ENCODE results near the gene FHOD3.
"Not testable (repeated sequence)": the region's sequence is repeated elsewhere in the genome, so short reads cannot be mapped to it uniquely, and the experiment has no call there.

Gene FHOD3

DNA sequence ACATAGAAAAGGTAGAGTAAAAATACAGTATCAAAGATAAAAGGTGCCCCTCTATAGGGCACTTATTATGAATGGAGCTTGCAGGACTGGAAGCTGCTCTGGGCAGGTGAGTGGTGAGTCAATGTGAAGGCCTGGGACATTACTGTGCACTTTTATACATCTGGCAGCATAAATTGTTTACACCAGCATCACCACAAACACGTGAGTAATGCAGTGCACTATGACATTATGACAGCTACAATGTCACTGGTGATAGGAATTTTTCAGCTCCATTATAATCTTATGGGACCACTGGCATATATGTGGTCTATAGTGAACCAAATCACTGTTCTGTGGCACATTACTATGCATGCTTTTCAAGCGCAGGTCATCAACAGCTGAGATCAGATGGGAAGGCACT lies 483.2 kb downstream of the FHOD3 start:
- DNase-seq (ENCODE audit: low read depth in 2 of 2): no peak

DNA sequence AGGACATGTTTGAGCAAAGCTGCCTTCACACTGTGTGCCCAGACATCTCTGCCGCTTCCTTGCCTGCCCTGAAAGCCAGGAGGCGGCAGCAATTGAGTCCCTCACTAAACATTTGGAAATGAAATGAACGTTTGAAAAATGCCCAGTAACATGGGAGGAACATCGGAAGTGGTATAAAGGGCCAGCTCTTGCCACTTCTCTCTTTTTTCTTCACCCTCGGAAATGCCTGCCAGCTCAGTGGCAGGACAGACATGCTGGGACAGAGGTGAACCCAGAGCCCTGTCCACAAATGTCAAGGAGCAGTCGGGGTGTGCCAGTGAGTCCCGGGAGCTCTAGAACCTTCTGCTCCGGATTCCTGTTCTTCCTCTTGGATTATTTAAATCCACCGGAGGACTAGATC lies 485.2 kb downstream of the FHOD3 start:
- no peak for DNase-seq (ENCODE audit: low read depth in 2 of 2)

DNA sequence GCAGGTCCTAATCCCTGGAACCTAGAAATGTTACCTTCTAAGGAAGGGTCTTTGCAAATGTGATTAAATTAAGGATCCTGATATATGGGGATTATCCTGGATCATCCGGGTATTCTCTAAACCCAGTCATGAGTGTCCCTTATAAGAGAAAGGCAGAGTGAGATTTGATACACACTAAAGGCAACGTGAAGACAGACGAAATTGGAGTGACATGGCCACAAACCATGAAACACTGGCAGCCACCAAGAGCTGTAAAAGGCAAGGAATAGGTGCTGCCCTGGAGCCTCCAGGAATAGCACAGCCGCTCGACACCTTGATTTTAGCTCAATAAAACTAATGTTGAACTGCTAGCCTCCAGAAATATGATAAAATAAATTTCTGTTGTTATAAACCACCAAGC lies 486.3 kb downstream of the FHOD3 start:
- no peak for DNase-seq (ENCODE audit: low read depth in 2 of 2)

DNA sequence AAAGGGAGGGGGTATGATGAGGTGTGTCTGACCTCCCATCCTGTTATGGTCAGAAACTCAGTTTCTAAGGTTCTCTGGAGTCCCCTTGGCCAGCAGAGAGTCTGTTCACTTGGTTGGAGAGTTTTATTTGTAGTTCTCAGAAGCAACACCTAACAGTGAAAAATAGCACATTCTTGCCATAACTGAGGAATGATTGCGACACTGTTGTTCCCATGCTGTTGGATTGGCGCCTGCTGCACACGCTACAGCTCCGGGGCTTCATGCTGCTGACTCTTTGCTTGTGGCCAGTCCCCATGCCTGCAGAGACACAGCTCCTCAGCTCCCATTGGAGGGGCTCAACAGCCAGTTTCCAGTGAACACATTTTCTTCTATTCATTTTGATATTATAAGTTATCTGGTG lies 489.2 kb downstream of the FHOD3 start:
- no peak for DNase-seq (ENCODE audit: low read depth in 2 of 2)

DNA sequence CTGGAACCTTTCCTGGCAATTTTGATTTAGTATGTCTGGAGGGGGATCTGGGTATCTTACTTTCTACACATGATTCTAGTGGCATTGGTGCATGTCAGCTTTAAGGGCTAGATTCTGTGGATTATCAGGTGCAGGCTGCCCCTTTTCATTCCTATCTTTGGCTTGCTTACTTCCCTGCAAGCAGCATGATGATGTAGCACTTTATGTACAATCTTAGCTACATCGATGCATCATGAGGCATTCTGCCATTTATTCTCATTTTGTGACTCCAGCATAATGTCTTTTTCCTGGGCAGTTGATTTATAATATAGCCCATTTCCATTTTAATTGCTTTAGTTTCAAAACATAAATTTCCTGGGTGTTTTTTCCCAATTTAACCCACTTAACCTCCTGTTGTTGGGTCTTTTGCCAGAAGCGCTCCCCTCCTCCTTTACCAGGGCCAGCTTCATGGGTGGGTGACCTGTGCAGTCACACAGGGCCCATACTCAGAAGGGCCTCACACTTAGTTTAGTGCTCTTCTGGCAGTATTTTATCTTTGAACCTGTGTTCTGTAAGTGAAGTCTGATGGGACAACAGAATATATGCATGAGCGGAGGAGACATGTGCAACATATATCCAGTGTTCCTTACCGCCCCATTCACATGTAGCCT lies 495.2 kb downstream of the FHOD3 start:
- no peak for DNase-seq (ENCODE audit: low read depth in 2 of 2)

DNA sequence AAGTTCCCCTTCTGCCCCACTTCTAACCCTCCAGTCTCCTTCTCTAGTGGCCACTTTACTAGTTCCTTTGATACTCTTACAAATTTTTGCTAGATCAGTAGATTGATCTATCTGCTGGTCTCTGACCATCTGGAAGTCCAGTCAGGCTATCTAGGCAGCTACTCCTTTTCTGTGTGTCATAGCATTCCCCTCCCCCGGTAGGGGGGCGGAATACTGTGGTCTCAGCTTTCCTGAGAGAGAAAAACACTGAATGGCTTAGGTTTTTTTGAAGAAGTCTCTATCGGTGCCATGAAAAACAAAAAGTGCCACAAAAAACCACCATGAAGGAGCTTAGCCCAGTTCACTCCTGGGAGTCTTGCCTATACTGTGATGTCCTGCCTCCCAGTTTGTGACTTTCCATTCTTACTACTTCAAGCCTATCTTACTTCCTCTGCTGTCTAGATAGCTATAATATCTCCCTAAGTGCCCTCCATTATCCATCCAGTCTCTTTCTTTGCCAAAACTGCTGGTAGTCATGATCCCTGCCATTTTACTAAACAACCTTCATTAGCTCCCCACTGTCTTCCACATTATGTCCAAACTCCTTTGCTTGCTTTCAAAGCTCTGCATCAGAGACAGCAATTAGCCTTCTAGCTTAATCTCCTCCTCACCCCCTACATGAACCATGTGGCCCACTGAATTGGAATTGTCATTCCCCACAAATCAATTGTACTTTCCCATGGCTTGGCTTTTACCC lies 501.4 kb downstream of the FHOD3 start:
- no peak for DNase-seq (ENCODE audit: low read depth in 2 of 2)

DNA sequence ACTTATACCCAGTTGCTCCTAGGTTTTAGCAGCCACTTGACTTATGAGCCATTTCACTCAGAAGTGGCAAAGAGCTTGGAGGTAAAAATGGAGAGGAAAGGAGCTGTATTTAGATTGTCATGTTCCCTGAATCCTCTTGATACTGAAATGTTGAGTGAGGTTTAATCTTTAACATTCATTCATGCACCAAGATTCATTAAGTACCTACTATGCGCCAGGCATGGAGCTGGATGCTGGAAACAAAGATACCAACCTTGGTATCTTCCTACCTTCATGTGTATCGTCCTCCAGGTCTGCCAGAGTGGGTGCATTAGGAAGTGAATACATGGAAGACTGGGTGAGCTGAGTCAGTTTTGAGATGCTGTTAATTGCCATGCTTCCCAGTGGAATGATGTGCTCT lies 507.6 kb downstream of the FHOD3 start:
- no peak for DNase-seq (ENCODE audit: low read depth in 2 of 2)

DNA sequence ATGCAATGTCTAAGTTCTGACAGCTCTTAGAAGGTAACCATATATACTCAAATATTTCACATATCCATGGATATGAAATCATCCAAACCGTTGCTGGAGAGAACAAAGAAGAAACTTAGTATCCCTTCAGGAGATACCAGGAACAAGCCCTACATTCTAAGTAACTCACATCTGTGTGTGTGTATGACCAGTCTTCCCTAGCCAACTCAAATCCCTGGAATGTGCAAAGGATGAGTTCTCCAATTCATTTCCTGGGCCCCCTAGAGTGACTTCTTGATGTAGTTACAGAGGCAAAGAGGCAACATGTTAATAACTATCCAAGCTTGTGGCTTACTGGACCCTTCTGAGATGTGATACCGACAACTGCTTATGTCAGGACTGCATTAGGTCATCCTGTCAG lies 511.2 kb downstream of the FHOD3 start:
- no peak for DNase-seq (ENCODE audit: low read depth in 2 of 2)

DNA sequence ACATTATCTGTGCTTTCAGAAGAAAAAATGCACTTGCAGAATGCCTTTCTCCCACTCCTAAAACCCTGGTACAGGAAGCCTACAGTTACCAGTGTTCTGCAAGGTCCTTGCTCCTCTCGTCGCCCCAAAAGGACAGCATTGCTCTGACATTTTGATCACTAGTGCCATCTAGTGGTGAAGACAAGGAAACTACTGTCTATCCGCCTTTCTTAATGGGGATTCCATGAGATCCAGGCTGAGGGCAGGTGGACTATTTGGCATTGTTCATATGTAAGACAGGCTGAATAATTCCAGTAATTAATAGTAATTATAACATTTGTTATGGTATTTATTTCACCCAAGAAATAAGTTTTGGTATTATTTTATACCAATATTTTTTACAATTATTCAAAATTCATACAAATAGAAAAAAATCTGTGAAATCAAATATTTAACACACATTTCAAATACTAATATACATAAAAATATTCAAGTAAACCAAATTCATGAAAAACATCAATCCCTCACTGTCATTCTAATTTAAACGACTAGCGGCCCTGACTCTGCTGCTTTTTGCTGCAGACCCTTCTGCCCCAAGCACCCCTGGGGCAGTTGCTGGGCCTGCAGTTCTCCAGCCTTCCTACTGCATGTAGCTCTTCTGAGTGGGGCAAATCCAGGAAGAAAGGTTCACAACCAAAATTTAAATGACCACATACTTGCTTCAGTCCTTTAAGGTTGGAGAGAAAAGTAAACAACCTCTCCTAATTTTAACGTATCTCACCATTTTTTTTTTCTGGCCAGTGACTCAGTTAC lies 512.3 kb downstream of the FHOD3 start:
- no peak for DNase-seq (ENCODE audit: low read depth in 2 of 2)

DNA sequence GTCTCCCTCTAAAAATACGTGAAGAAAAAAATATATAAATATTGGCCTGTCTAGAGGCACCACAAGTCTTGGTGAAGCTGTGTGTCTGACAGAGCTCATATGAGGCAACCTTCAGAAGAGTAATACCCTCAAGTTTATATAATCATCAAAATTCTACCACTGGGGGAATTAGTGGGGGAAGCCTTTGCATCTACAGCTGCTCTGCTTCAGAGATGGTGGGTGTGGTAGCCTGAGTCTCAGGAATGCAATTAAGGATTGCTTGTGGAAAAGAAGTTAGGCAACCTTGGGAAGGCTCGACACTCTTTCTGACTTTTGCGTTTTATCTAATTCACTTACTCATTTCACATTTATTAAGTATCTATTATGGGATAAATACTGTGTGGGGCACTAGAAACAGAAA lies 513.9 kb downstream of the FHOD3 start:
- no peak for DNase-seq (ENCODE audit: low read depth in 2 of 2)

DNA sequence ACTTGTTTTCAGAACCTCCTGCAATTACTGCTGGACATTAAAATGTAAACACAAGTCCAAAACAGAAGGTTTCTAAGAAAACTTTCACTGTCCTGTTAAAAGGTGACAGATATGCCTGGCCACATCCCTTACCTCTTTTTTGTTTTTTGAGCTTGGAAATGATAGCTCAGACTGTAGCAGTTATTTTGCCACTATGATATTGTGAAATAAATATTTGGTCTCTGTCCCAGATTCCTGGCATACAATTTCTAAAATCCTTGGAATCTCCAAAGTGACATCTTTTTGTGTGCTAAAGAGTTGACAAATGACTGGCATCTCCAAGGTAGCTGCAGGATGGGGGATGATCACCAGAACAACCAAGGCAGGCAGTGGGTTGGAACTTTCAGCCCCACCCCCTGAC lies 514.4 kb downstream of the FHOD3 start:
- no peak for DNase-seq (ENCODE audit: low read depth in 2 of 2)

DNA sequence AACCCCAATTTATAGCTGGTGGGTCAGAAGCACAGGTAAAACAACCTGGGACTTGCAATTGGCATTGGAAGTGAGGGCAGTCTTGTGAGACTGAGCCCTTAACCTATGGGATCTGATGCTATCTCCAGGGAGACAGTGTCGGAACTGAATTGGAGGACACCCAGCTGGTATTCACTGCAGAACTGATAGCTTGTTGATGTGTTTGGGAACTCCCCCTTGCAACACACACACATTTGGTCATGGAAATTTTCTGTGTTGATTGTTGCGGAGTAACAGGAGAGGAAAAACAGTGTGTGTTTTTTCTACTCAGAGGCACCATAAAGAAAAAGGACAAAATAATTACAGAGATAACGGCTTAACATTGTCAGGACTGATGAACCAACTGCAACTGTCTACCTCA lies 515.2 kb downstream of the FHOD3 start:
- no peak for DNase-seq (ENCODE audit: low read depth in 2 of 2)

DNA sequence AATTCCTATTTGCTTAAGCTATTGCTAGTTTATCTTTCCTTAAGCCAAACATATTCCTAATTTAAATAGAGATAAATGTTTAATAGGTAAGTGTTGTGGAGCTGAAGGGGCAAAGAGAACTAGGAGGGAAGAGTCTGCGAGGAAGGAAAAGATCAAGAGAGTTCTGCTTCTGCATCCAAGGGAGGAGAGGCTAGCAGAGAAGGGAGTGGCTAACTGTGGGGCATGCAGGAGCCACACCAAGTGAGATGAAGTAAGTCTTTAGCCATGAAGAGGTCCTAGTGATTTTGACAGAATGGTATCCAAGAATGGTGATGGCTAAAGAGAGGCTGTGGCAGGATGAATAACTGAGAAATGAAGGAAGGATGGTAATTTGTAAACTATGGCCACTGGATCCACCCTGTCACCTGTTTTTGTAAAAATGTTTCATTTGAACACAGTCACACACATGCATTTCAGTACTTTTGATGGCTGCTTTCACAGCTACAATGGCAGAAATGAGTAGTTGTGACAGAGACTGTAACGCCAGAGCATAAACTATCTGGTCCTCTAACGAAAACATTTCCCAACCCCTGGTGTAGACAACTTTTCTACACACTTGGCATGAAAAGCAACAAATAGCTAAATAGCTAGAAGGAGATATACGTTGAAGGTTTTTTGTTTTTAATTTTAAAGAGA lies 515.7 kb downstream of the FHOD3 start:
- no peak for DNase-seq (ENCODE audit: low read depth in 2 of 2)

DNA sequence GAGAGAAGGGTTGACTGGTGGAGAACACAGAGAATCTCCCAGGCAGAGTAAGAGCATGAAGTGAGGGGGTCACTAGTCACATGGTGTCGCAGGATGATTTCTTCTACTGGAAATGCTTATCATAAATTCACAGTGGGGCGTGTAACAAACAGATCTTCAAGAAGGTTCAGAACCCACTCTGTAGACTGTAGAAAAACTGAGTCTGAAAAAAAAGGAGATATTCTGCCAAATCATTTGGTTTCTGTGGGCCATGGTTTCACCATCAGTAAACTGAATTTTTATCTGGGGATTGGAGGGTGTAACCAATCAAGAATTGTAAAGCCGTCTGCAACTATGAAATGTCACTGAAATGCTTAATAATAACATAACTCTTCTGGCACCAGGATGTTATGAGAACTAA lies 516.3 kb downstream of the FHOD3 start:
- DNase-seq (ENCODE audit: low read depth in 2 of 2): no peak

DNA sequence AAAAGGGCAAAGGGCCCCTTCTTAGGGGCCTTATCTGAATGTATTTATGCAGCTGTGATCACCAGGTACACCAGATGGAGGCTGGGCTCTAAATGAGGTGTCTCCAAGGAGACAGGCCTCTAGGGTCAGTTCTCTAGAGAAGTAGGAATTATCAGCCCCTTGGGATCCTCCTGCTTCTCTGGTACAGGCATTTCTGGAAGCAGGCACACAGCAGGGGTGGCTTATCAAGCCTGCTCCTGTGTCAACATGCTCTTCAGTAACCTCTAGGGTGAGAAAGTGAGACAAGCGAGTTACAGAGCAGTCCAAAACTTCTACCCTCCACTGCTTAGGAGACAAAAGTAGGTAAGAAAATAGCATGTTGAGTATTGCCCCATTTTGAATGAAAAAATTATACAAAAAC lies 517.5 kb downstream of the FHOD3 start:
- DNase-seq (ENCODE audit: low read depth in 2 of 2): no peak

DNA sequence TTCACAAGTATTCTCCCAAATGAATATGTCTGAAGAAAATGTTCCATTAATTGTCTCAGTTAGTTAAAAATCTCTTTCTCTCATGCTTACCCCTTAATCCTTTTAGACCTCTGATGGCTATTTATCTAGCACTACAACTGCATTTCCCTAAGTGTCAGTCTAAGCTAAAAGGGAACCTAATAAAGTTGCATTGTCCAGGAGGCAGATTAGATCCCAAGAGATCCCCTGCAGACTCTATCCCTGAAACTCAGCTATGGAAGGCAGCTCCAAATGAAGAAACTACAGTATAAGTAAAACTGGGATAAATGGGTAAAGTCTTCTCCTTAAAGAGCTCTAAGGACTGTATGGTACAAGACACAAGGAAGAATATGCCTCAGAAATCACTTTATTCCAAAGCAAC lies 518.6 kb downstream of the FHOD3 start:
- not testable (repeated sequence) for DNase-seq (ENCODE audit: low read depth in 2 of 2)

DNA sequence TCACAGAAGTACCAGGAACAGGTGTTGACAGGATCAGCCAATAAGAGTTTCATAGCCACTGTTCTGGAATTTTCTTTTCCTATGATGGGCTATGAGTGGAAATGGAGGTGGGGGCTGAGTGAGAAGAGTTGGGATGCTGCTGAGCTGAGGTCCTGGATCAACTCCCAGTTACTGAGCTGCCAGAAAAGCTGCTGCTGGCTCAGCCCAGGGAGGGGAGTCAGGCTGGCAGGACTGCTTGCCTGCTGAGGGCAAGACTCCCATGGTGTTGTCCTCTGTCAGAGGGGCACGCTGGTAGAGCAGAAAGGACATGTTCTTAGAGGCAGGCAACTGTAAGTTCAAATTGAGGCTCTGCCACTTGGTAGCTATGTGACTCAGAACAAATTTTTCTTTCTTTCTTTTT lies 519.5 kb downstream of the FHOD3 start:
- DNase-seq (ENCODE audit: low read depth in 2 of 2): no peak

DNA sequence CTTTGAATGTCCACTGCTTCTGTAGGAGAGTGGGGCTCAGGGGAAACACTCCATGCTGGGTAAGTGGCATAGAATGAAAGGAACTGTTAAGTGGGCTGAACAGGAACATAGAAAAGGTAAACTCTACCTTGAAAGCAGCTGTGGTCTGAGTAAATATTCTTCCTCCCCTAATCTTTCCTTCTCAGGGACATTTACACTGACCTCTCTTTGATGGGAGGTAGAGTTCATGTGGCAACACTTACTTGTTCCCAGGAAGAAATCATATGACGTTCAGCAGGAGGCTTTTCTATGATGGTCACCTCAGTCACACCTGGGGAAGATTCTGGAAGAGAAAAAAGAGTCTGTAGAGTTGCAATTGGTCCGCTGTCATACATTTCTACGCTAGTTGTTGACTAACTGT lies 521.1 kb downstream of the FHOD3 start:
- no peak for DNase-seq (ENCODE audit: low read depth in 2 of 2)

DNA sequence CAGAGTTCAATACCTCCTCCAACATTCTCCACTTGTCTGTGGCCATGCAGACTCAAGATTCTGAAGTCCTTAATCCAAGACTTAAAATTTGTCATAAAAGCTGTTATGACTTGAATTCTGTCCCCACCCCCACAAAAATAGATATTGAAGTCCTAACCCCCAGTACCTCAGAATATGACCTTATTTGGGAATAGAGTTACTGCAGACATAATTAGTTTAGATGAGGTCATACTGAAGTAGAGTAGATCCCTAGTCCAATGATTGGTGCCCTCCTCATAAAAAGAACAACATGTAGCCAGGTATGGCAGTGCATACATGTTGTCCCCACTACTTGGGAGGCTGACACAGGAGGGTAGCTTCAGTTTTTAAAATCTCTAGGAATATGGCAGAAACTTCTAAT lies 522.1 kb downstream of the FHOD3 start:
- no peak for DNase-seq (ENCODE audit: low read depth in 2 of 2)

DNA sequence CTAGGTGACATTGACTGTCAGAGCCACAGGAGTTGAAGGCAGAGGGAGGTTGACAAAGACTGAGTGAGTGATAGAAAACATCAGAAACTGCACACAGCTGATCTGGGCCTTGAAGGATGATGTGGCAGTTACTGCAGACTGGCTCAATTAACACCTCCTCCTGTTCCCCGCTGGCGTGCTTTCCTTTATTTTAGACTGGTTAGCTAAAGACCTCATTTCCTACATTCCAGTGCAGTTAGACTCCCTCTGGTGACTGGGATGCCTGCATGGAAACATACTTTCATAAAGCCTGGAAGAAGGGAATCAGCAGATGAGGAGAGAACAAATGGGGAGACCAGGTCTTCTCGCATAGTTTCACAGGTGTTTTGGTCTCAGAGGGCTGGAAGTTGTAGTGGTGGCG lies 524.2 kb downstream of the FHOD3 start:
- DNase-seq (ENCODE audit: low read depth in 2 of 2): no peak

DNA sequence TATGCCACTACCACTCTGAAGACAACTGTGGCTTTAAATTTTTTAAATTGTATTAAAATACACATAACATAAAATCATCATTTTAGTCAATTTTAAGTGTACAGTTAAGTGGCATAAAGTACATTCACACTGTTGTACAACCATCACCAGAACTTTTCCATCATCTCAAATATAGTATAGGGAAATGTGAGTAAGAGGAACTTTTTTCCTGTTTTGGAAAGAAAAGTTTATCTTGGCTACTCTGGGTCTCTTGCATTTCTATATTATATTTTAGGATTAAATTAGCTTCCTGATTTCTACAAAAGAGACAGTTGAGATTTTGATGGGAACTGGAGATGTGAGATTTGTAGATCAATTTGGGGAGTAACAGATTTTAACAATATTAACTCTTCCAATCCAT lies 528.0 kb downstream of the FHOD3 start:
- DNase-seq (ENCODE audit: low read depth in 2 of 2): no peak

DNA sequence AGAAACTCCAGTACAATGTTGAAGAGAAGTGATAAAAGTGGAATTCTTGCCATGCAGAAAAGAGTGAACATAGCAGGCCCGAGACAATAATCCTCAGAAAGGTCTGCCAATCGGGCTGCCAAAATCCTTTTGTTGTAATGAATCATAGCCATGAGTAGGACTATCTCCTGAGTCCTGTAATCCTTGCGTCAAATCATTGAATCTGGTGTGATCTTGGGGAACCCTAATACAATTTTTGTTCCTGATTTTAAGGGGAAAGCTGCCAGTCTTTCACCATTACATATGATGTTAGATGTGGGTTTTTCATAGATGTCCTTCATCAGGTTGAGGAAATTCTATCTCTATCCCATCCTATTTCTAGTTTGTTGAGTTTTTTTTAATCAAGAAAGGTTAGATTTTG lies 529.0 kb downstream of the FHOD3 start:
- no peak for DNase-seq (ENCODE audit: low read depth in 2 of 2)

Data from stimulated activated CD4-positive, alpha-beta T cell treated with anti-CD3 and anti-CD28 coated beads, Interleukin-4, amount 100 ng/mL, for 48 hours (primary cell).